ENCODE measurements around the gene FHL3. TPM values are rescaled to one million over a fixed set of nuclear protein-coding genes. Genes with fewer than 3 reads are reported as not detected.
A peak's percentile ranks its signal among the peaks of the same experiment; 100 is the strongest.

Gene FHL3
- total and polyA plus RNA-seq, 9 of the 15 experiments (the other 6 are each of a cell fraction or from before 2014, with no cell fraction given): 6.1 to 144 (median 34.1) TPM

DNA sequence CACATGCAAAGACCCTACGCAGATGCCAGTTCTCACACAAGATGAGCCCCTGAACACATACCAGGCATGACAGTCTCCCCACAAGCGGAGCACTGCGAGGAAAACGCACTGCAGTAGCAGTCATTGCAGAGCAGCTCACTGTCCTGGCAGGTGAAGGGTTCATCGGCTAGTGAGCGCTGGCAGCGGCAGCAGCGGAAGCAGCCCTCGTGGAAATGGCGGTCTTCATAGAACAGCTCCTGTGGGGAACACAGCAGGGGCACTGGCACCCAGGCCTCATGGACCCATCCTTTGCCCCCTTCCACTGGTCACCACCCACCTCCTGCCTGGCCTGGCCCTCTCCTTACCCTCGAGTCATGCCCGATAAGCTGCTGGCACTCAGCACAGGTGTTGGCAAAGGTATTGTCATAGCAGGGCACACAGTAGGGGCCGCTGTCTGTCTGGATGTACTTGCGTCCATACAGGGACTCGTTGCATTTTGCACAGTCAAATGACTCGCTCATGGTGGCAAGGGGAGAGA is 6.3 kb downstream of the FHL3 start (continued):
- 0 out of 2 replicates have a peak, but pooled peaks have one; percentile 48 for TF ChIP-seq HNRNPL (IDR thresholded peaks at IDR 0.05; ENCODE audit: low read depth, low read length)
- TF ChIP-seq TCF15 (CRISPR knock-in tag; IDR thresholded peaks at IDR 0.05): 0 out of 2 replicates have a peak, but pooled peaks have one; percentile 9
- no peak for TF ChIP-seq RAD51 (IDR thresholded peaks at IDR 0.05; ENCODE audit: borderline replicate concordance, low read depth)
- peak in 2 of 3 experiments; percentile 0 to 51 for TF ChIP-seq YY1 (IDR thresholded peaks at IDR 0.05; ENCODE audit: borderline replicate concordance in 1 of 3, control insufficient read depth in 1 of 3, extremely low read depth in 1 of 3, insufficient read depth in 3 of 3, insufficient read length in 1 of 3, insufficient replicate concordance in 2 of 3, low read depth in 1 of 3, low read length in 2 of 3)
- TF ChIP-seq, protein P1, sequence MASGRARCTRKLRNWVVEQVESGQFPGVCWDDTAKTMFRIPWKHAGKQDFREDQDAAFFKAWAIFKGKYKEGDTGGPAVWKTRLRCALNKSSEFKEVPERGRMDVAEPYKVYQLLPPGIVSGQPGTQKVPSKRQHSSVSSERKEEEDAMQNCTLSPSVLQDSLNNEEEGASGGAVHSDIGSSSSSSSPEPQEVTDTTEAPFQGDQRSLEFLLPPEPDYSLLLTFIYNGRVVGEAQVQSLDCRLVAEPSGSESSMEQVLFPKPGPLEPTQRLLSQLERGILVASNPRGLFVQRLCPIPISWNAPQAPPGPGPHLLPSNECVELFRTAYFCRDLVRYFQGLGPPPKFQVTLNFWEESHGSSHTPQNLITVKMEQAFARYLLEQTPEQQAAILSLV (tag; IDR thresholded peaks at IDR 0.05): 0 out of 2 replicates have a peak, but pooled peaks have one; percentile 38
- no peak; the same call in none of the 2 replicates for TF ChIP-seq GATAD2A (IDR thresholded peaks at IDR 0.05)
- TF ChIP-seq PREB (CRISPR knock-in tag; IDR thresholded peaks at IDR 0.05): no peak
- TF ChIP-seq, protein P2, sequence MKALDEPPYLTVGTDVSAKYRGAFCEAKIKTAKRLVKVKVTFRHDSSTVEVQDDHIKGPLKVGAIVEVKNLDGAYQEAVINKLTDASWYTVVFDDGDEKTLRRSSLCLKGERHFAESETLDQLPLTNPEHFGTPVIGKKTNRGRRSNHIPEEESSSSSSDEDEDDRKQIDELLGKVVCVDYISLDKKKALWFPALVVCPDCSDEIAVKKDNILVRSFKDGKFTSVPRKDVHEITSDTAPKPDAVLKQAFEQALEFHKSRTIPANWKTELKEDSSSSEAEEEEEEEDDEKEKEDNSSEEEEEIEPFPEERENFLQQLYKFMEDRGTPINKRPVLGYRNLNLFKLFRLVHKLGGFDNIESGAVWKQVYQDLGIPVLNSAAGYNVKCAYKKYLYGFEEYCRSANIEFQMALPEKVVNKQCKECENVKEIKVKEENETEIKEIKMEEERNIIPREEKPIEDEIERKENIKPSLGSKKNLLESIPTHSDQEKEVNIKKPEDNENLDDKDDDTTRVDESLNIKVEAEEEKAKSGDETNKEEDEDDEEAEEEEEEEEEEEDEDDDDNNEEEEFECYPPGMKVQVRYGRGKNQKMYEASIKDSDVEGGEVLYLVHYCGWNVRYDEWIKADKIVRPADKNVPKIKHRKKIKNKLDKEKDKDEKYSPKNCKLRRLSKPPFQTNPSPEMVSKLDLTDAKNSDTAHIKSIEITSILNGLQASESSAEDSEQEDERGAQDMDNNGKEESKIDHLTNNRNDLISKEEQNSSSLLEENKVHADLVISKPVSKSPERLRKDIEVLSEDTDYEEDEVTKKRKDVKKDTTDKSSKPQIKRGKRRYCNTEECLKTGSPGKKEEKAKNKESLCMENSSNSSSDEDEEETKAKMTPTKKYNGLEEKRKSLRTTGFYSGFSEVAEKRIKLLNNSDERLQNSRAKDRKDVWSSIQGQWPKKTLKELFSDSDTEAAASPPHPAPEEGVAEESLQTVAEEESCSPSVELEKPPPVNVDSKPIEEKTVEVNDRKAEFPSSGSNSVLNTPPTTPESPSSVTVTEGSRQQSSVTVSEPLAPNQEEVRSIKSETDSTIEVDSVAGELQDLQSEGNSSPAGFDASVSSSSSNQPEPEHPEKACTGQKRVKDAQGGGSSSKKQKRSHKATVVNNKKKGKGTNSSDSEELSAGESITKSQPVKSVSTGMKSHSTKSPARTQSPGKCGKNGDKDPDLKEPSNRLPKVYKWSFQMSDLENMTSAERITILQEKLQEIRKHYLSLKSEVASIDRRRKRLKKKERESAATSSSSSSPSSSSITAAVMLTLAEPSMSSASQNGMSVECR (CRISPR knock-in tag; IDR thresholded peaks at IDR 0.05): 0 out of 2 replicates have a peak, but pooled peaks have one; percentile 35
- no peak for TF ChIP-seq ZNF384 (IDR thresholded peaks at IDR 0.05; ENCODE audit: low read depth, low read length)
- no peak for TF ChIP-seq ZC3H4 (CRISPR knock-in tag; IDR thresholded peaks at IDR 0.05; ENCODE audit: borderline replicate concordance)
- TF ChIP-seq ZNF212 (CRISPR knock-in tag; IDR thresholded peaks at IDR 0.05): no peak
- 0 out of 2 replicates have a peak, but pooled peaks have one; percentile 62 for TF ChIP-seq CREB3 (tag; conservative IDR thresholded peaks at IDR 0.05; ENCODE audit: low read depth)
- no peak for TF ChIP-seq TOE1 (IDR thresholded peaks at IDR 0.05; ENCODE audit: borderline replicate concordance)
- 0 out of 2 replicates have a peak, but pooled peaks have one; percentile 74 for TF ChIP-seq TOE1 (CRISPR knock-in tag; IDR thresholded peaks at IDR 0.05; ENCODE audit: borderline replicate concordance, low read depth)
- TF ChIP-seq CEBPG (CRISPR knock-in tag; IDR thresholded peaks at IDR 0.05): peak; percentile 53; the same call in 1 of the 2 replicates
- TF ChIP-seq CEBPG (tag; conservative IDR thresholded peaks at IDR 0.05 in 1 of 2, IDR thresholded peaks at IDR 0.05 in 1 of 2): no peak
- TF ChIP-seq ZKSCAN1 (IDR thresholded peaks at IDR 0.05; ENCODE audit: low read depth, low read length): peak; percentile 89; the same call in 1 of the 2 replicates
- no peak for TF ChIP-seq GTF2F1 (IDR thresholded peaks at IDR 0.05; ENCODE audit: low read depth, low read length)
- 0 out of 2 replicates have a peak, but pooled peaks have one; percentile 11 for TF ChIP-seq NFIC (IDR thresholded peaks at IDR 0.05)
